Measurements from ENCODE around the gene ITGA11.

ITGA11 gene

GRCh38 chr15:68471541-68471940, 39.6 kb upstream of the ITGA11 start:
- Histone ChIP-seq H3K4me1 (ENCODE audit: insufficient read depth, insufficient read length) (peaks cover 3% of the 10 kb centered on the region), H3K9me3 (ENCODE audit: insufficient read depth, low read length) (0 out of 2 replicates have a peak, but pooled peaks cover 5% of the 10 kb centered on the region), H3K36me3 (ENCODE audit: insufficient read depth, insufficient read length, low read length) (no peaks in the 10 kb centered on the region), H3K4me3 (ENCODE audit: insufficient read length, low read depth) (no peak overlapping the region), H3K27me3 (ENCODE audit: insufficient read depth, insufficient read length) (no peaks in the 10 kb centered on the region), H3K9ac (ENCODE audit: insufficient read length, low read depth) (no peak overlapping the region)
- TF ChIP-seq YY1 (IDR thresholded peaks at IDR 0.05; ENCODE audit: insufficient read depth, insufficient read length) (no peak), SUZ12 (IDR thresholded peaks at IDR 0.05; ENCODE audit: extremely low read depth, insufficient read depth, insufficient read length) (no peak), ZNF274 (IDR thresholded peaks at IDR 0.05; ENCODE audit: low read depth, low read length) (no peak)
- no peak for DNase-seq (ENCODE audit: low read depth, low spot score)

- TF ChIP-seq ZNF274 (IDR thresholded peaks at IDR 0.05; ENCODE audit: low read depth, low read length) (no peak), SUZ12 (IDR thresholded peaks at IDR 0.05; ENCODE audit: extremely low read depth, insufficient read depth, insufficient read length) (no peak), YY1 (IDR thresholded peaks at IDR 0.05; ENCODE audit: insufficient read depth, insufficient read length) (no peak)
- no peak for DNase-seq (ENCODE audit: low read depth, low spot score)
- Histone ChIP-seq H3K9ac (ENCODE audit: insufficient read length, low read depth) (no peak overlapping the region), H3K27me3 (ENCODE audit: insufficient read depth, insufficient read length) (no peaks in the 10 kb centered on the region), H3K9me3 (ENCODE audit: insufficient read depth, low read length) (0 out of 2 replicates have a peak, but pooled peaks cover 6% of the 10 kb centered on the region), H3K4me3 (ENCODE audit: insufficient read length, low read depth) (no peak overlapping the region), H3K4me1 (ENCODE audit: insufficient read depth, insufficient read length) (peaks cover 3% of the 10 kb centered on the region), H3K36me3 (ENCODE audit: insufficient read depth, insufficient read length, low read length) (no peaks in the 10 kb centered on the region)
These were observed 39.0 kb upstream of the ITGA11 start for GRCh38 chr15:68470976-68471375.

- Histone ChIP-seq H3K36me3 (ENCODE audit: insufficient read depth, insufficient read length, low read length) (no peaks in the 10 kb centered on the region), H3K4me3 (ENCODE audit: insufficient read length, low read depth) (no peak overlapping the region), H3K9me3 (ENCODE audit: insufficient read depth, low read length) (0 out of 2 replicates have a peak, but pooled peaks cover 6% of the 10 kb centered on the region), H3K4me1 (ENCODE audit: insufficient read depth, insufficient read length) (peaks cover 4% of the 10 kb centered on the region), H3K27me3 (ENCODE audit: insufficient read depth, insufficient read length) (no peaks in the 10 kb centered on the region), H3K9ac (ENCODE audit: insufficient read length, low read depth) (no peak overlapping the region)
- no peak for DNase-seq (ENCODE audit: low read depth, low spot score)
- no peak for TF ChIP-seq SUZ12 (IDR thresholded peaks at IDR 0.05; ENCODE audit: extremely low read depth, insufficient read depth, insufficient read length)
- TF ChIP-seq YY1 (IDR thresholded peaks at IDR 0.05; ENCODE audit: insufficient read depth, insufficient read length) = no peak
- TF ChIP-seq ZNF274 (IDR thresholded peaks at IDR 0.05; ENCODE audit: low read depth, low read length) = no peak
These were observed 38.2 kb upstream of the ITGA11 start for GRCh38 chr15:68470049-68470742.

- Histone ChIP-seq H3K27me3 (ENCODE audit: insufficient read depth, insufficient read length) (no peaks in the 10 kb centered on the region), H3K4me3 (ENCODE audit: insufficient read length, low read depth) (no peak overlapping the region), H3K9ac (ENCODE audit: insufficient read length, low read depth) (no peak overlapping the region), H3K4me1 (ENCODE audit: insufficient read depth, insufficient read length) (peaks cover 8% of the 10 kb centered on the region), H3K36me3 (ENCODE audit: insufficient read depth, insufficient read length, low read length) (no peaks in the 10 kb centered on the region), H3K9me3 (ENCODE audit: insufficient read depth, low read length) (0 out of 2 replicates have a peak, but pooled peaks cover 6% of the 10 kb centered on the region)
- no peak for DNase-seq (ENCODE audit: low read depth, low spot score)
- TF ChIP-seq ZNF274 (IDR thresholded peaks at IDR 0.05; ENCODE audit: low read depth, low read length) (no peak), SUZ12 (IDR thresholded peaks at IDR 0.05; ENCODE audit: extremely low read depth, insufficient read depth, insufficient read length) (no peak), YY1 (IDR thresholded peaks at IDR 0.05; ENCODE audit: insufficient read depth, insufficient read length) (no peak)
These were observed 37.4 kb upstream of the ITGA11 start for GRCh38 chr15:68469162-68470048.

GRCh38 chr15:68466876-68467275, 34.9 kb upstream of the ITGA11 start:
- Histone ChIP-seq H3K27me3 (ENCODE audit: insufficient read depth, insufficient read length) (no peaks in the 10 kb centered on the region), H3K4me3 (ENCODE audit: insufficient read length, low read depth) (no peak overlapping the region), H3K36me3 (ENCODE audit: insufficient read depth, insufficient read length, low read length) (no peaks in the 10 kb centered on the region), H3K9me3 (ENCODE audit: insufficient read depth, low read length) (0 out of 2 replicates have a peak, but pooled peaks cover 6% of the 10 kb centered on the region), H3K9ac (ENCODE audit: insufficient read length, low read depth) (no peak overlapping the region), H3K4me1 (ENCODE audit: insufficient read depth, insufficient read length) (peaks cover 9% of the 10 kb centered on the region)
- no peak for TF ChIP-seq SUZ12 (IDR thresholded peaks at IDR 0.05; ENCODE audit: extremely low read depth, insufficient read depth, insufficient read length)
- no peak for TF ChIP-seq ZNF274 (IDR thresholded peaks at IDR 0.05; ENCODE audit: low read depth, low read length)
- no peak for TF ChIP-seq YY1 (IDR thresholded peaks at IDR 0.05; ENCODE audit: insufficient read depth, insufficient read length)
- DNase-seq (ENCODE audit: low read depth, low spot score) = no peak

- no peak for TF ChIP-seq SUZ12 (IDR thresholded peaks at IDR 0.05; ENCODE audit: extremely low read depth, insufficient read depth, insufficient read length)
- no peak for TF ChIP-seq YY1 (IDR thresholded peaks at IDR 0.05; ENCODE audit: insufficient read depth, insufficient read length)
- TF ChIP-seq ZNF274 (IDR thresholded peaks at IDR 0.05; ENCODE audit: low read depth, low read length) = no peak
- Histone ChIP-seq H3K9ac (ENCODE audit: insufficient read length, low read depth) (no peak overlapping the region), H3K9me3 (ENCODE audit: insufficient read depth, low read length) (0 out of 2 replicates have a peak, but pooled peaks cover 6% of the 10 kb centered on the region), H3K4me1 (ENCODE audit: insufficient read depth, insufficient read length) (peaks cover 9% of the 10 kb centered on the region), H3K36me3 (ENCODE audit: insufficient read depth, insufficient read length, low read length) (no peaks in the 10 kb centered on the region), H3K27me3 (ENCODE audit: insufficient read depth, insufficient read length) (no peaks in the 10 kb centered on the region), H3K4me3 (ENCODE audit: insufficient read length, low read depth) (no peak overlapping the region)
- no peak for DNase-seq (ENCODE audit: low read depth, low spot score)
These were observed 34.0 kb upstream of the ITGA11 start for GRCh38 chr15:68465861-68466560.
